Measurements from ENCODE around the gene SEMA5B. TPM values are rescaled to one million over a fixed set of nuclear protein-coding genes. Genes with fewer than 3 reads are reported as not detected.

Gene SEMA5B
- total RNA-seq, 1 donor from 2014 or later: 12.8 TPM

GRCh38 chr3:123013876-123014275, 13.7 kb downstream of the SEMA5B start:
- TF ChIP-seq, protein P1, sequence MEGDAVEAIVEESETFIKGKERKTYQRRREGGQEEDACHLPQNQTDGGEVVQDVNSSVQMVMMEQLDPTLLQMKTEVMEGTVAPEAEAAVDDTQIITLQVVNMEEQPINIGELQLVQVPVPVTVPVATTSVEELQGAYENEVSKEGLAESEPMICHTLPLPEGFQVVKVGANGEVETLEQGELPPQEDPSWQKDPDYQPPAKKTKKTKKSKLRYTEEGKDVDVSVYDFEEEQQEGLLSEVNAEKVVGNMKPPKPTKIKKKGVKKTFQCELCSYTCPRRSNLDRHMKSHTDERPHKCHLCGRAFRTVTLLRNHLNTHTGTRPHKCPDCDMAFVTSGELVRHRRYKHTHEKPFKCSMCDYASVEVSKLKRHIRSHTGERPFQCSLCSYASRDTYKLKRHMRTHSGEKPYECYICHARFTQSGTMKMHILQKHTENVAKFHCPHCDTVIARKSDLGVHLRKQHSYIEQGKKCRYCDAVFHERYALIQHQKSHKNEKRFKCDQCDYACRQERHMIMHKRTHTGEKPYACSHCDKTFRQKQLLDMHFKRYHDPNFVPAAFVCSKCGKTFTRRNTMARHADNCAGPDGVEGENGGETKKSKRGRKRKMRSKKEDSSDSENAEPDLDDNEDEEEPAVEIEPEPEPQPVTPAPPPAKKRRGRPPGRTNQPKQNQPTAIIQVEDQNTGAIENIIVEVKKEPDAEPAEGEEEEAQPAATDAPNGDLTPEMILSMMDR (conservative IDR thresholded peaks at IDR 0.05): no peak
- Mint-ChIP-seq H3K36me3 (no peaks in the 10 kb centered on the region), H3K27me3 (peaks cover 29% of the 10 kb centered on the region), H3K4me3 (no peak overlapping the region), H3K9me3 (no peaks in the 10 kb centered on the region), H3K4me1 (ENCODE audit: unreplicated experiment) (peaks cover 8% of the 10 kb centered on the region), H3K27ac (no peak overlapping the region)
- no peak for DNase-seq (ENCODE audit: extremely low spot score, unreplicated experiment)

GRCh38 chr3:123012652-123013051, 14.9 kb downstream of the SEMA5B start:
- Mint-ChIP-seq H3K4me3 (no peak overlapping the region), H3K9me3 (no peaks in the 10 kb centered on the region), H3K27ac (no peak overlapping the region), H3K27me3 (peaks cover 31% of the 10 kb centered on the region), H3K4me1 (ENCODE audit: unreplicated experiment) (peaks cover 8% of the 10 kb centered on the region), H3K36me3 (no peaks in the 10 kb centered on the region)
- no peak for DNase-seq (ENCODE audit: extremely low spot score, unreplicated experiment)
- TF ChIP-seq, protein P1 (conservative IDR thresholded peaks at IDR 0.05): no peak

DNA sequence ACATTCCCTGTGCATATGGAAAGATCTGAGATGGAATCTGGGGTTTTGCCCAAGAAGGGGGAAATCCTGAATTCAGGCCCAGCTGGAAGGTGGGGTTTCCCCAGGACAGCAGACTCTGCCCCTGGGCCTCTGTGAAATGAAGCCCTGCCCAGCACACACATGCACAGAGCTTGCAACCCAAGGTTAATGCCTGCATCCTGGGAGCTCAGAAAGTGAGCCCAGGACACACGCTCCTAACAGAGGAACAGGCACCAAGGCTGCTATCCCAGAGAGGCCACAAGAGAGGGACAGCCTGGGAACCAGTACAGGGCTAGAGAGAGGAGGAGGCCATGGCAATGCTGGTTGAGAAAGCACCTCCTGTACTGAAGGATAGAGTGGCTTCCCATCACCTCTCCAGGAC, 16.1 kb downstream of the SEMA5B start:
- H3K27ac Mint-ChIP-seq: no peak overlapping the region
- TF ChIP-seq, protein P1 (conservative IDR thresholded peaks at IDR 0.05): no peak
- H3K36me3 Mint-ChIP-seq: no peaks in the 10 kb centered on the region
- H3K9me3 Mint-ChIP-seq: no peaks in the 10 kb centered on the region
- peaks cover 42% of the 10 kb centered on the region for H3K27me3 Mint-ChIP-seq
- no peak for DNase-seq (ENCODE audit: extremely low spot score, unreplicated experiment)
- H3K4me1 Mint-ChIP-seq (ENCODE audit: unreplicated experiment): peaks cover 8% of the 10 kb centered on the region
- H3K4me3 Mint-ChIP-seq: no peak overlapping the region

GRCh38 chr3:123008840-123009239, 18.7 kb downstream of the SEMA5B start:
- Mint-ChIP-seq H3K4me1 (ENCODE audit: unreplicated experiment) (peaks cover 13% of the 10 kb centered on the region), H3K36me3 (no peaks in the 10 kb centered on the region), H3K4me3 (no peak overlapping the region), H3K27me3 (peaks cover 37% of the 10 kb centered on the region), H3K9me3 (no peaks in the 10 kb centered on the region), H3K27ac (no peak overlapping the region)
- DNase-seq (ENCODE audit: extremely low spot score, unreplicated experiment): no peak
- TF ChIP-seq, protein P1 (conservative IDR thresholded peaks at IDR 0.05): no peak

DNA sequence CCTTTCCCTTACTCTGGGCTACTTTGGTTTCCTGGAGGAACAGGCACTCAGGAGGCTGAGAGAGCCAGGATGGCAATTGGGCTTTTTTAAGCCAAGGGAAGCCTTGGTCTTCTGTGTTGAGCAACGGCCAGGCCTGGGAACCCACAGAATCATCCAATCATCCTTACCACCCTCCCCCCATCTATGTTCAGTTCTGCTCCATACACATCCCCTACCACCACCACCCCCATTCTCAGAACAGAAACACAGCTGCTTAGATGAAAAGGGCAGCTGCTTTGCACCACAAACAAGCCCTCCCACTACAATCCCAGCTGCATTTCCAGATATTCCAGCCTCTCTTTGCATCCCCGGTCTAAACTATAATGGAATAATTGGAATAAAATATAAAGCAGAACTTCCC, 21.0 kb downstream of the SEMA5B start:
- no peak for DNase-seq (ENCODE audit: extremely low spot score, unreplicated experiment)
- Mint-ChIP-seq H3K27ac (no peak overlapping the region), H3K27me3 (peaks cover 46% of the 10 kb centered on the region), H3K9me3 (no peaks in the 10 kb centered on the region), H3K4me3 (no peak overlapping the region), H3K36me3 (no peaks in the 10 kb centered on the region), H3K4me1 (ENCODE audit: unreplicated experiment) (peaks cover 14% of the 10 kb centered on the region)
- TF ChIP-seq, protein P1 (conservative IDR thresholded peaks at IDR 0.05): no peak

GRCh38 chr3:123005291-123005690, 22.3 kb downstream of the SEMA5B start:
- no peak for DNase-seq (ENCODE audit: extremely low spot score, unreplicated experiment)
- Mint-ChIP-seq H3K4me1 (ENCODE audit: unreplicated experiment) (peaks cover 14% of the 10 kb centered on the region), H3K27ac (no peak overlapping the region), H3K27me3 (peaks cover 48% of the 10 kb centered on the region), H3K9me3 (no peaks in the 10 kb centered on the region), H3K4me3 (no peak overlapping the region), H3K36me3 (no peaks in the 10 kb centered on the region)
- TF ChIP-seq, protein P1 (conservative IDR thresholded peaks at IDR 0.05): no peak

All from type B pancreatic cell (in vitro differentiated cells).